Right lobe of liver (tissue), 4 donors: ENCODE results near the gene PAK4.

Experiments used
- POLR2A ChIP-seq: fragments of 450-650 bp; IDR thresholded peaks from one replicate; pipeline ENCODE4 v1.6.1; 2017; ENCODE audit warnings: antibody characterized with exemption, mild to moderate bottlenecking
- TF ChIP-seq, protein P1 (sequence below), 4 donors: fragments of 200-600 bp in 3 of 4; fragments of 450-650 bp in 1 of 4; IDR thresholded peaks; one replicate each; pipeline versions ENCODE4 v1.5.1 to v1.8.0; 2016 to 2022; ENCODE audit warnings: antibody characterized with exemption in 4 of 4, mild to moderate bottlenecking in 2 of 4
- donor health status: DM: no; HTN: no; CAD: no.
- donor health status: DM: no; HTN: no; CAD: no.
- donor health status: DM: no; HTN: yes; CAD: no.

DNA sequence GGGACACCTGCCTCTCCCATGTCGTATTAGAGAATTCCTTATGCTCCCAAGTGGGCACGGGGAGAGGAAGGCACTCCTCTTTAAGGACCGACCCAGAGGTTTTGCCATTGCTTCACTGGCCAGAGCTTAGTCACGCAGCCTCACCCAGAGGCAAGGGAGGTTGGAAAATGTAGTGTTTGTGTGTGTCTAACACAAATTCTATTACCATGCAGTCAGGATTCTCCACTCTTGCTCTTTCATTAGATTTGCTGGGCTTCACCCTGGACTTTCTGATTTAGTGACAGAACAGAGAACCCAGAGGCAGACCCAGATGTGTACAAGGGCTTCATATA, 56.6 kb downstream of the PAK4 start:
- TF ChIP-seq POLR2A = no peak
- TF ChIP-seq, protein P1, sequence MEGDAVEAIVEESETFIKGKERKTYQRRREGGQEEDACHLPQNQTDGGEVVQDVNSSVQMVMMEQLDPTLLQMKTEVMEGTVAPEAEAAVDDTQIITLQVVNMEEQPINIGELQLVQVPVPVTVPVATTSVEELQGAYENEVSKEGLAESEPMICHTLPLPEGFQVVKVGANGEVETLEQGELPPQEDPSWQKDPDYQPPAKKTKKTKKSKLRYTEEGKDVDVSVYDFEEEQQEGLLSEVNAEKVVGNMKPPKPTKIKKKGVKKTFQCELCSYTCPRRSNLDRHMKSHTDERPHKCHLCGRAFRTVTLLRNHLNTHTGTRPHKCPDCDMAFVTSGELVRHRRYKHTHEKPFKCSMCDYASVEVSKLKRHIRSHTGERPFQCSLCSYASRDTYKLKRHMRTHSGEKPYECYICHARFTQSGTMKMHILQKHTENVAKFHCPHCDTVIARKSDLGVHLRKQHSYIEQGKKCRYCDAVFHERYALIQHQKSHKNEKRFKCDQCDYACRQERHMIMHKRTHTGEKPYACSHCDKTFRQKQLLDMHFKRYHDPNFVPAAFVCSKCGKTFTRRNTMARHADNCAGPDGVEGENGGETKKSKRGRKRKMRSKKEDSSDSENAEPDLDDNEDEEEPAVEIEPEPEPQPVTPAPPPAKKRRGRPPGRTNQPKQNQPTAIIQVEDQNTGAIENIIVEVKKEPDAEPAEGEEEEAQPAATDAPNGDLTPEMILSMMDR (IDR thresholded peaks at IDR 0.05) = no peak
